ENCODE results near the gene ASB2.
A peak's percentile ranks its signal among the peaks of the same experiment; 100 is the strongest.

ASB2 gene

GRCh38 chr14:93976477-93977057 is at the start of gene ASB2:
Gene ASB2, minus strand, starts transcription at chr14:93976570. Its CDS starts 12,031 bp downstream, at chr14:93964539.
- peak in 1 of 2 donors; percentile 31 for DNase-seq (ENCODE audit: low read depth in 2 of 2)

GRCh38 chr14:94025720-94026119 is 49.4 kb upstream of the ASB2 start:
- no peak for DNase-seq (ENCODE audit: low read depth in 2 of 2)

- no peak for DNase-seq (ENCODE audit: low read depth in 2 of 2)
Measured at GRCh38 chr14:94024549-94024948, 48.2 kb upstream of the ASB2 start.

GRCh38 chr14:94022532-94023411 is 46.4 kb upstream of the ASB2 start:
- DNase-seq (ENCODE audit: low read depth in 2 of 2): no peak

- peak in 1 of 2 donors; percentile 32 for DNase-seq (ENCODE audit: low read depth in 2 of 2)
Measured at GRCh38 chr14:94021416-94022157, 45.2 kb upstream of the ASB2 start.

- DNase-seq (ENCODE audit: low read depth in 2 of 2): no peak
Measured at GRCh38 chr14:94021001-94021400, 44.6 kb upstream of the ASB2 start.

GRCh38 chr14:94020267-94020666 is 43.9 kb upstream of the ASB2 start:
- no peak for DNase-seq (ENCODE audit: low read depth in 2 of 2)

GRCh38 chr14:94019329-94019728 is 43.0 kb upstream of the ASB2 start:
- DNase-seq (ENCODE audit: low read depth in 2 of 2): no peak

- no peak for DNase-seq (ENCODE audit: low read depth in 2 of 2)
Measured at GRCh38 chr14:94018308-94018707, 41.9 kb upstream of the ASB2 start.

GRCh38 chr14:94016446-94016976 is 40.1 kb upstream of the ASB2 start:
- no peak for DNase-seq (ENCODE audit: low read depth in 2 of 2)

- no peak for DNase-seq (ENCODE audit: low read depth in 2 of 2)
Measured at GRCh38 chr14:94015223-94015622, 38.9 kb upstream of the ASB2 start.

GRCh38 chr14:94014382-94014781 is 38.0 kb upstream of the ASB2 start:
- no peak for DNase-seq (ENCODE audit: low read depth in 2 of 2)

GRCh38 chr14:94011795-94012194 is 35.4 kb upstream of the ASB2 start:
- no peak for DNase-seq (ENCODE audit: low read depth in 2 of 2)

- DNase-seq (ENCODE audit: low read depth in 2 of 2): no peak
Measured at GRCh38 chr14:94010625-94011024, 34.3 kb upstream of the ASB2 start.

GRCh38 chr14:94009767-94010166 is 33.4 kb upstream of the ASB2 start:
- DNase-seq (ENCODE audit: low read depth in 2 of 2): no peak

- DNase-seq (ENCODE audit: low read depth in 2 of 2): no peak
Measured at GRCh38 chr14:94008234-94008633, 31.9 kb upstream of the ASB2 start.

GRCh38 chr14:94005324-94006073 is 29.1 kb upstream of the ASB2 start:
- no peak for DNase-seq (ENCODE audit: low read depth in 2 of 2)

GRCh38 chr14:94004015-94004414 is 27.6 kb upstream of the ASB2 start:
- no peak for DNase-seq (ENCODE audit: low read depth in 2 of 2)

GRCh38 chr14:94003397-94003796 is 27.0 kb upstream of the ASB2 start:
- no peak for DNase-seq (ENCODE audit: low read depth in 2 of 2)

- DNase-seq (ENCODE audit: low read depth in 2 of 2): peak; percentile 51 to 53
Measured at GRCh38 chr14:94001501-94002396, 25.4 kb upstream of the ASB2 start.

GRCh38 chr14:94001016-94001415 is 24.6 kb upstream of the ASB2 start:
- no peak for DNase-seq (ENCODE audit: low read depth in 2 of 2)

Data from stimulated activated CD4-positive, alpha-beta T cell treated with anti-CD3 and anti-CD28 coated beads, Interleukin-15, amount 100 ng/mL, for 48 hours (primary cell).